ENCODE measurements around the gene OPN1SW.

The OPN1SW gene

GRCh38 chr7:128792471-128793180 lies 17.0 kb upstream of the OPN1SW start:
- DNase-seq (ENCODE audit: low read depth): no peak

DNA sequence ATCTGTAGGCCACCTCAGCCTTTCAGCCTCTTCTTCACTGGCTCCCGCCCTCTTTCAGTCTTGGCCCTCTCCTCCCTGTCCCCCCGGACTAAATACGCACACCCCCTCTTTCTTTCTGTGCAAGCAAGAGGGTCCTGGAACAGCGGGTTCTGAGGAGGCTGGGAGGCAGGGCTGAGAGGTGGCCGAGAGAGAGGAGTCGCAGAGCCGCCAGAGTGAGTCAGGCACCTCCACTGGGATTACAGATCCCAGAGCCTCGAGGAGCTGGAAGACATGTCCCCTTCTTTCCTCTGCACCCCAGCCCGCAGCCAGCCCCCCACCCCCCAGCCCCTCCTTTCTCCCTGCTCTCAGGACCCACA lies 16.4 kb upstream of the OPN1SW start:
- DNase-seq (ENCODE audit: low read depth): no peak

- DNase-seq (ENCODE audit: low read depth): no peak
These were observed 15.8 kb upstream of the OPN1SW start, which contains the start of gene CCDC136 for GRCh38 chr7:128791121-128791971. Gene CCDC136, plus strand, starts transcription at chr7:128791968. Its CDS starts 444 bp downstream, at chr7:128792412.

GRCh38 chr7:128790315-128791041 lies 14.9 kb upstream of the OPN1SW start:
- no peak for DNase-seq (ENCODE audit: low read depth)

GRCh38 chr7:128788446-128789412 lies 13.1 kb upstream of the OPN1SW start:
- DNase-seq (ENCODE audit: low read depth): no peak

DNA sequence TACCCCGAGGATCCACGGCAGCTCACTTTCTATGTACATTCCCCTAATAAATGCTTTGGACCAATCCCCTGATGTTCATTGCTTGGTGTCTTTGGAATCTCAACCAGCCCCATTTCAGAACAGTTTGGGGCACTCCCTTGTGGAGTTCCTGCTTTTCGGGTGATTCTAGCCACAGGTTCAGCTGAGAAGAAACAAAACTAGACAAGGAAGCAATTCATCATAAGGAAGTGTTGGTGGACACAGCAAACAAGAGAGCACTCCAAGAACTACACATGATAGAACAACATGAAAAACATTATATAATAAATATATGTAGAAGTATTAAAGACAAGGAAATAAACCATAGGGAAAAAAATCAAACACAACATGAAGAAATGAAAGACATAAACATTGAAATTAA lies 10.1 kb upstream of the OPN1SW start:
- DNase-seq (ENCODE audit: low read depth): no peak

GRCh38 chr7:128783143-128783861 lies 7.7 kb upstream of the OPN1SW start:
- DNase-seq (ENCODE audit: low read depth): peak; percentile 53

DNA sequence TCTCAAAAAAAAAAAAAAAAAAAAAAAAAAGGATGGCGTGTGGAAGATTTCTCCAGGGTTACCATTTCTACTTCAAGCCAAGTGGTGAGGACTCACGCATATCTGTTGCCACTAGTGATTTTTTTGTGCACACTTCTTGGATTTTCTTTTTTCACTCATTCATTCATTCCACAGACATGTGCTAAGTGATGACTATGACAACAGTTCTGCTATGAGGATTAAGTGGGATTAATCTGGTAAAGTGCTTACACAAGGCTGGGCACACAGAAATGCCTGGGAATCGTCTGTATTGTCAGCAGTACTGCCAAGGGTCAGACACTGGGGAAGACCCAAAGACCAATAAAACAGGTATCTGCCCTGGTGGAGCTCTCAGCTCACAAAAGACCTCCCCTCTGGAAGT lies 6.3 kb upstream of the OPN1SW start:
- DNase-seq (ENCODE audit: low read depth): no peak

GRCh38 chr7:128781126-128781525 lies 5.5 kb upstream of the OPN1SW start:
- no peak for DNase-seq (ENCODE audit: low read depth)

- no peak for DNase-seq (ENCODE audit: low read depth)
These were observed 3.4 kb upstream of the OPN1SW start for GRCh38 chr7:128778946-128779345.

DNA sequence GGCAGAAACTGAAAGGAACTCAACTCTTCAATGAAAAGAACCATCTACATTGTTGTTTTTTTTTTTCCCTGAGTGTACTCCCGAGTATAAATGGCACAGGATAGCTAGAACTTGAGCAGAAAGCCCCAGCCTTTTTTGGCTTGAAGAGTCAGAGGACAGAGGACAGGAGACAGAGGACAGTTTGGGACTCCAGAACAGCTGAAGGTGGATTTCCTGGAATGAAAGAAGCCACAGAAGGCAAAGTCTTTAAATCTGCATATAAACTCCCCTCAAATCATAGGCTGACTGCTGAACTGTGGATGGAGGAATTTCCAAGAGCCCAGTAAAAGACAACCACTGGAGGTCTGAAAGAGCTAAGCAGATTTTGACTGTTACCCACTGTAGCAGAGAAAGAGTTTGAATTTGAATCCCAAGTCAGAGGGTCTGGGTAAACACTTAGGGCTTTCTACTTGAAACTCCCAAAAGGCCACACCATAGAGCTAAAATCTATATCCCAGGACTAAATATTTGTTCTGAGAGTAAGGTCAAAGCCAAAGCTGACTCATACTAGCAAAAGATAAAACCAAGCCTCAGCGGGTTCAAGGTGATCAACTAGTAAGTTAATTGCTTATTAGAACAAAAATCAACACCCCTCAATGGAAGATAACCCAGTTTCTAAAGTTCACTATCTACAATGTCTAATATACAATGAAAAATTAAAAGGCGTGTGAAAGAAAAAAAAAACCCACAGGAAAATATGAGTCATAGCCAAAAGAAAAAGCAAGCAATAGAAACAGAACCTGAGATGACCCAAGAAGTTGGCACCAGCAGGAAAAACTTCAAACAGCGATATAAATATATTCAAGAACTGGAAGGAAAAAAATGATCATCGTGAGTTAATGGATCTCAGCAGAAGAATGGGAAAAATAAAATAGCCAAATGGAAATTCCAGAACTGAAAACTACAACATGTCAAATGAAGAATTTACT lies 1.8 kb upstream of the OPN1SW start:
- DNase-seq (ENCODE audit: low read depth): no peak

DNA sequence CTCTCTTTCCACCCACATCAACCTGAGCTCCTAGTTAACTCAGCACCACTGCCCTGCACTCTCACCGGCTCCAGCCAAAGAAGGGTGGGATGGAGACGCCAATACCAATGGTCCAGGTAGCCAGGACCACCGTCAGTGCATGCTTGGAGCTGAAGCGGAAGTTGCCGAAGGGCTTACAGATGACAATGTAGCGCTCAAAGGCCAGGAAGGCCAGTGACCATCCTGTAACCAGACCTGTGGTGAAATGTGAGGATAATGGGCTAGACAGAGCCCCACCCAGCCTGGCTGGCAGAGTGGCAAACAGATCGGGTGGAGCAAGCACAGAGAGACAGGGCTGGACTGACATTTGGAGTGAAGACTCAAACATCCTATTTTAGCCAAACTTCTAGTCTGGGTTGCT lies 673 bp downstream of the OPN1SW start:
- DNase-seq (ENCODE audit: low read depth): no peak

GRCh38 chr7:128774029-128774689 lies 1.4 kb downstream of the OPN1SW start:
- no peak for DNase-seq (ENCODE audit: low read depth)

DNA sequence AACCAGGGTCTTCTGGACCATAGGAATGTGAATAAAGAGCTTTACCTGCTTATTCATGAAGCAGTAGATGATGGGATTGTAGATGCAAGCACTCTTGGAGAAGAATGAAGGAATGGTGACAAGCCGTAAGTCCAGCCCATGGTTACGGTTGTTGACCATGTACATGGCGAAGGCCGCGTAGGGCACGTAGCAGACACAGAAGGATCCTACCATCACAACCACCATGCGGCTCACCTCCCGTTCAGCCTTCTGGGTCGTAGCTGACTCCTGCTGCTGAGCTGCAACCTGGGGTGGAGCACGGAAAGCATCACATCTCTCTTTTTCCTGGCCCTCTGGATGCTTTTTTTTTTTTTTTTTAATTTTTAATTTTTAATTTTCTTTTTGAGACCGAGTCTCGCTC lies 2.0 kb downstream of the OPN1SW start:
- no peak for DNase-seq (ENCODE audit: low read depth)

- DNase-seq (ENCODE audit: low read depth): peak; percentile 15
These were observed 5.4 kb downstream of the OPN1SW start for GRCh38 chr7:128770233-128770632.

- DNase-seq (ENCODE audit: low read depth): no peak
These were observed 8.0 kb downstream of the OPN1SW start for GRCh38 chr7:128767475-128768110.

DNA sequence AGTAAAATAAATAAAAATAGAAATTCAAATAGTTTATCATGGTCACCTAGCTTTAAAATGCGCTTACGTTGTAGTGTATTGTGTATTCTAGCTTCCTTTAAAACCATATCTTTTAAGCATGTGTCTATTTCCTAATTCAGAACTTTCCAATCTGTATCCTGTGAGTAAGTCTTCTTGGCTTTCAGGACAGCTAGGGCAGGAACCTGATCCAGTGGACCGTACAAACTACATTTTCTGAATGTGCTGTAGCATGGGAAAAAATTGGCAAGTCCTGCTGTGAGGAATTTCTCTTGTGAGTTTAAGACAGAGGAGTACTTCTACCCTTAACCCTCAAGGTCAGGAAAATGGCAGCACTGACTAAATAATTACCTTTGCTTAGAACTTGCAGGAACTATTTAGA lies 12.1 kb downstream of the OPN1SW start:
- no peak for DNase-seq (ENCODE audit: low read depth)

DNA sequence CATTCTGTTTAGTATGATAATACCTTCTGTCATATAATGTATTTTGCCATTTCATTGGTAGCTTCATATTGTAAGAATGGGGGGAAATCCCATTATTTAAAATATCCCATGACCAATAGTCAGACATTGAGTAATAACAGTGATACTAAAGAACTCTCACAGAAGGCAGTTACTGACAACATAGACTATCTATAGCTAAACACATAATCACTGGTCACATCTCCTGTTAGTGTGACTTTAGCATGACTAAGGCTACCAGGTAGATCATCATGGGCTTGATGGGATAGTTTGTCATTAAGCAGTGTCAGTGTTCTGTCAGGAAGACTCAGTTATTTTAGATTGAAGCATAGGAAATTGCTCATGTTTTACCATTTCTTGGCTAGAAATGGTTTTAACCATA lies 16.4 kb downstream of the OPN1SW start:
- no peak for DNase-seq (ENCODE audit: low read depth)

DNA sequence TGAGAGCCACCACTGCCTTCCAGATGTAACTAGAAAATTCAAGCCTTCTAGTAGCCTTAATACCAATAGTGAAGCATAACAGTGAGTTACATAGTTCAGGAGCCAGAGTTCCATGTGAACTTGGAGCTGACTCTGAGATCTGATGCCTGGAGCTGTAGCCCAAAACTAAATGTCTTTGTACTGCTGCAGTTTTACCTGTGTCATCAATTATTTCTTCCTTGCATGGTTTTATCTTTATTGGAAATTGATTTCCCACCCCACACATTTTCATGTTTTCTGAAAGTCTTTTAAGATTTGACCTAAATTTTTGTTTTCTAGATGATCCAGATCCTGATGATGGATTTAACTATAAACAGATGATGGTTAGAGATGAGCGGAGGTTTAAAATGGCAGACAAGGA lies 17.0 kb downstream of the OPN1SW start:
- DNase-seq (ENCODE audit: low read depth): no peak

Measured in non-pigmented ciliary epithelial cell (primary cell).